ENCODE data around the gene SPATA31C1.

Gene SPATA31C1

GRCh38 chr9:87871425-87872078 lies 46.2 kb upstream of the SPATA31C1 start:
- TF ChIP-seq CTCF (IDR thresholded peaks at IDR 0.05; ENCODE audit: borderline replicate concordance, extremely low read depth, low read length, poor library complexity, severe bottlenecking) (no peak), EZH2 (IDR thresholded peaks at IDR 0.05; ENCODE audit: borderline replicate concordance, low read depth, low read length, severe bottlenecking) (no peak)
- no peak for DNase-seq
- ATAC-seq (ENCODE audit: insufficient read depth, low read depth): no peak

GRCh38 chr9:87872079-87872624 lies 45.6 kb upstream of the SPATA31C1 start:
- no peak for DNase-seq
- TF ChIP-seq CTCF (IDR thresholded peaks at IDR 0.05; ENCODE audit: borderline replicate concordance, extremely low read depth, low read length, poor library complexity, severe bottlenecking) (no peak), EZH2 (IDR thresholded peaks at IDR 0.05; ENCODE audit: borderline replicate concordance, low read depth, low read length, severe bottlenecking) (no peak)
- H4K20me1 ChIP-seq (ENCODE audit: insufficient read depth, low read length): no peaks in the 10 kb centered on the region
- ATAC-seq (ENCODE audit: insufficient read depth, low read depth): no peak
- H3K27ac ChIP-seq (ENCODE audit: low read length): no peak overlapping the region
- H3K27me3 ChIP-seq (ENCODE audit: insufficient read depth, low read length, poor library complexity): peaks cover 4% of the 10 kb centered on the region
- no peaks in the 10 kb centered on the region for H3K9me3 ChIP-seq (ENCODE audit: insufficient read depth, low read length, severe bottlenecking)
- no peaks in the 10 kb centered on the region for H3K4me1 ChIP-seq (ENCODE audit: insufficient read depth, low read length)
- H3K36me3 ChIP-seq (ENCODE audit: insufficient read depth, low read length): no peaks in the 10 kb centered on the region
- H2AFZ ChIP-seq (ENCODE audit: low read depth, low read length): no peak overlapping the region
- no peaks in the 10 kb centered on the region for H3K79me2 ChIP-seq (ENCODE audit: insufficient read depth, low read length)
- no peak overlapping the region for H3K4me2 ChIP-seq (ENCODE audit: insufficient read depth, low read length)
- H3K4me3 ChIP-seq (ENCODE audit: low read depth in 1 of 2, low read length in 2 of 2): no peak overlapping the region
- no peak overlapping the region for H3K9ac ChIP-seq (ENCODE audit: low read depth, low read length)

More at GRCh38 chr9:87871425-87872078, 46.2 kb upstream of the SPATA31C1 start:
- Histone ChIP-seq H3K9ac (ENCODE audit: low read depth, low read length) (no peak overlapping the region), H3K9me3 (ENCODE audit: insufficient read depth, low read length, severe bottlenecking) (no peaks in the 10 kb centered on the region), H4K20me1 (ENCODE audit: insufficient read depth, low read length) (no peaks in the 10 kb centered on the region), H3K27ac (ENCODE audit: low read length) (no peak overlapping the region), H3K36me3 (ENCODE audit: insufficient read depth, low read length) (no peaks in the 10 kb centered on the region), H3K4me3 (ENCODE audit: low read depth in 1 of 2, low read length in 2 of 2) (no peak overlapping the region), H3K79me2 (ENCODE audit: insufficient read depth, low read length) (no peaks in the 10 kb centered on the region), H2AFZ (ENCODE audit: low read depth, low read length) (no peak overlapping the region), H3K4me1 (ENCODE audit: insufficient read depth, low read length) (no peaks in the 10 kb centered on the region), H3K27me3 (ENCODE audit: insufficient read depth, low read length, poor library complexity) (peaks cover 4% of the 10 kb centered on the region), H3K4me2 (ENCODE audit: insufficient read depth, low read length) (no peak overlapping the region)

GRCh38 chr9:87873607-87874303 lies 44.0 kb upstream of the SPATA31C1 start:
- TF ChIP-seq CTCF (IDR thresholded peaks at IDR 0.05; ENCODE audit: borderline replicate concordance, extremely low read depth, low read length, poor library complexity, severe bottlenecking): no peak
- TF ChIP-seq EZH2 (IDR thresholded peaks at IDR 0.05; ENCODE audit: borderline replicate concordance, low read depth, low read length, severe bottlenecking): no peak
- H3K9me3 ChIP-seq (ENCODE audit: insufficient read depth, low read length, severe bottlenecking): no peaks in the 10 kb centered on the region
- no peaks in the 10 kb centered on the region for H3K4me1 ChIP-seq (ENCODE audit: insufficient read depth, low read length)
- H3K27me3 ChIP-seq (ENCODE audit: insufficient read depth, low read length, poor library complexity): peaks cover 4% of the 10 kb centered on the region
- no peak overlapping the region for H3K4me2 ChIP-seq (ENCODE audit: insufficient read depth, low read length)
- H3K27ac ChIP-seq (ENCODE audit: low read length): no peak overlapping the region
- H4K20me1 ChIP-seq (ENCODE audit: insufficient read depth, low read length): no peaks in the 10 kb centered on the region
- ATAC-seq (ENCODE audit: insufficient read depth, low read depth) (no peak), DNase-seq (no peak)
- H3K79me2 ChIP-seq (ENCODE audit: insufficient read depth, low read length): no peaks in the 10 kb centered on the region
- no peaks in the 10 kb centered on the region for H3K36me3 ChIP-seq (ENCODE audit: insufficient read depth, low read length)
- no peak overlapping the region for H3K4me3 ChIP-seq (ENCODE audit: low read depth in 1 of 2, low read length in 2 of 2)
- no peak overlapping the region for H2AFZ ChIP-seq (ENCODE audit: low read depth, low read length)
- no peak overlapping the region for H3K9ac ChIP-seq (ENCODE audit: low read depth, low read length)
